Activated CD4-positive, alpha-beta T cell treated with anti-CD3 and anti-CD28 coated beads for 1 hour (primary cell): Measurements from ENCODE around the gene PRSS2.

ENCODE experiments used
- DNase-seq: peaks from one replicate; pipeline ENCODE4 v3.0.0-alpha.2; 2020

PRSS2 gene

DNA sequence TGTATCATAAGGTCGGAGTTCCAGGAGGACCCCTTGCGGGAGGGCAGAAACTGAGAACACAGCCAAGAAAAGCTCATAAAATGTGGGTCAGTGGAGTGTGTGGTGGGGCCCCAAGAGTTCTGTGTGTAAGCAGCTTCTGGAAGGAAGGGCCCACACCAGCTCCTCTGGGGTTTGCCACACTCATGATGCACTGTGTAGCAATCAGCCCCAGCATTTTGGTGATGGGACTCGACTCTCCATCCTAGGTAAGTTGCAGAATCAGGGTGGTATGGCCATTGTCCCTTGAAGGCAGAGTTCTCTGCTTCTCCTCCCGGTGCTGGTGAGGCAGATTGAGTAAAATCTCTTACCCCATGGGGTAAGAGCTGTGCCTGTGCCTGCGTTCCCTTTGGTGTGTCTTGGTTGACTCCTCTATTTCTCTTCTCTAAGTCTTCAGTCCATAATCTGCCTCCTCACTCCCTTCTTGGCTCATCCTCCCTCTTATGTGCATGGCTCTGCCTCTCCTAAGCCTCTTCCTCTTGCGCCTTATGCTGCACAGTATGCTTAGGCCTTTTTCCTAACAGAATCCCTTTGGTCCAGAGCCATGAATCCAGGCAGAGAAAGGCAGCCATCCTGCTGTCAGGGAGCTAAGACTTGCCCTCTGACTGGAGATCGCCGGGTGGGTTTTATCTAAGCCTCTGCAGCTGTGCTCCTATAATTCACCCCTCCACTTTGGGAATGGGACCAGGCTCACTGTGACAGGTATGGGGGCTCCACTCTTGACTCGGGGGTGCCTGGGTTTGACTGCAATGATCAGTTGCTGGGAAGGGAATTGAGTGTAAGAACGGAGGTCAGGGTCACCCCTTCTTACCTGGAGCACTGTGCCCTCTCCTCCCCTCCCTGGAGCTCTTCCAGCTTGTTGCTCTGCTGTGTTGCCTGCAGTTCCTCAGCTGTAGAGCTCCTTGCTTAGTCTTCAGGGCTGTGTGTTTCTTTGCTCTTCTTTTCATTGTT lies 17.8 kb downstream of the PRSS2 start:
- DNase-seq, result no peak

DNA sequence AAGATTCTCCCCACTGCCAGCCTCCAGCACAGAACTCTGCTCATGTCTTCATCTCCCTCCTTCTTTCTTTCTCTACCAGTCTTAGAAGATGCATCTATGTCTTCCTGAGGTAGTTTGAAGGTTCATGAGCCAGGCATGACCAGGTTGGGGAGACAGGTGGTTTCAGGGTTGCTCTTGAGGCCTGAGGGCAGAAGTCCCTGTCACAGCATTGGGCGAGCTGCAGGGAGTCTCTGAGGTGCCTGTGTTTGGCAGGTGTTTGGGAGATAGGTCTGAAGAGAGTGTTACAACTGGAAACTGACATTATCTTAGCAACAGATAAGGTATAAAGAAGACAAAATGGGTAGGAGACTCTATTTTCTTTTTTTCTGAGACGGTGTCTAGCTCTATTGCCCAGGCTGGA lies 18.7 kb downstream of the PRSS2 start:
- DNase-seq, result no peak

DNA sequence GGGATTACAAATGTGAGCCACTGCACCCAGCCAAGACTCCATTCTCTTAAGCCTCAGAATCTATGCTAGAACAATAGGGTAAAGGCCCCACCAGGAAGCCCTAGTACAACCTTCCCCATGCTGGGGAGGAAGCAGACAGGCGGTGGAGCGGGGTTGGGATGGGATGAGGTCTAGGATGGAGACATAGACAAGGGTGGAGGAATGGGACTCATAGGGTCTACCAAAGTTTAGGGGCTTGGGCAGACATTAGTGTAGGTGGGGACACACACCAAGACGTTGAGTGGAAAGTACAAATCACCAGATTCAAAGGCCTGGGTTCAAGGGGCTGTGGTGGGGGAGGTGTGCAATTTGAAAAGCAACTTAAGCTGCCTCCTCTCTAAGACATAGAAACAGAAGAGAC lies 19.3 kb downstream of the PRSS2 start:
- no peak for DNase-seq

GRCh38 chr7:142790555-142790954 lies 19.8 kb downstream of the PRSS2 start:
- DNase-seq, result no peak

GRCh38 chr7:142791502-142791901 lies 20.7 kb downstream of the PRSS2 start:
- no peak for DNase-seq

DNA sequence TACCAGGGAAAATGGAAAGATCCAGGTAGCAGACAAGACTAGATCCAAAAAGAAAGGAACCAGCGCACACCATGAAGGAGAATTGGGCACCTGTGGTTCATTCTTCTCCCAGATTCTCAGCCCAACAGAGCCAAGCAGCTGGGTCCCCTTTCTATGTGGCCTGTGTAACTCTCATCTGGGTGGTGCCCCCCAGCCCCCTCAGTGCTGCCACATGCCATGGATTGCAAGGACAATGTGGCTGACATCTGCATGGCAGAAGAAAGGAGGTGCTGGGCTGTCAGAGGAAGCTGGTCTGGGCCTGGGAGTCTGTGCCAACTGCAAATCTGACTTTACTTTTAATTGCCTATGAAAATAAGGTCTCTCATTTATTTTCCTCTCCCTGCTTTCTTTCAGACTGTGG lies 21.4 kb downstream of the PRSS2 start:
- no peak for DNase-seq

DNA sequence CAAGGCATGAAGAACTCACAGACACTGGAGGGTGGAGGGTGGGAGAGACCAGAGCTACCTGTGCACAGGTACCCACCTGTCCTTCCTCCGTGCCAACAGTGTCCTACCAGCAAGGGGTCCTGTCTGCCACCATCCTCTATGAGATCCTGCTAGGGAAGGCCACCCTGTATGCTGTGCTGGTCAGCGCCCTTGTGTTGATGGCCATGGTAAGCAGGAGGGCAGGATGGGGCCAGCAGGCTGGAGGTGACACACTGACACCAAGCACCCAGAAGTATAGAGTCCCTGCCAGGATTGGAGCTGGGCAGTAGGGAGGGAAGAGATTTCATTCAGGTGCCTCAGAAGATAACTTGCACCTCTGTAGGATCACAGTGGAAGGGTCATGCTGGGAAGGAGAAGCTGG lies 21.8 kb downstream of the PRSS2 start:
- no peak for DNase-seq

GRCh38 chr7:142793156-142793555 lies 22.4 kb downstream of the PRSS2 start:
- no peak for DNase-seq

DNA sequence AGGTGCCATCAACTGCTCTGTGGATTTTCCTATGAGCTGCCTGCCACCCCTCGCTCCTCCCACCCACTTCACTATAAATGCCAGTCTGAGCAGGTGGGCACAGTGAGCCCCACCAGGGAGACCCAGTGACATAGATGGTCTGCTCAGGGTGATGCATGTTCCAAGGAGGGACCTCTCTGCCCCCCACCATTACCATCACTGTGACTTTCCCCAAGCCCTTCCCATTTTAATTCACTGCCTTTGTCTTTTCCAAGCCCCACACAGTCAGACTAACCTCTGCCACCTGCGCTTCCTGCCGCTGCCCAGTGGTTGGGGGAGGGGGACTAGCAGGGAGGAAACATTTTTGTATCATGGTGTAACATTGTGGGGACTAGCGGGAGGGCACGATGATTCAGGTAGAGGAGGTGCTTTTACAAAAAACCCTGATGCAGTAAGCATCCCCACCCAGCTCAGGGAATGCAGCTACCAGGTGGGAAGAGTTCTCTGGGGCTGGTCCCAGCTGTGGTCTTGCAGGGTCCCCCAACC lies 24.6 kb downstream of the PRSS2 start:
- DNase-seq, result peak; percentile 57

- DNase-seq, result no peak
Observed at GRCh38 chr7:142796001-142796500, 25.3 kb downstream of the PRSS2 start.

DNA sequence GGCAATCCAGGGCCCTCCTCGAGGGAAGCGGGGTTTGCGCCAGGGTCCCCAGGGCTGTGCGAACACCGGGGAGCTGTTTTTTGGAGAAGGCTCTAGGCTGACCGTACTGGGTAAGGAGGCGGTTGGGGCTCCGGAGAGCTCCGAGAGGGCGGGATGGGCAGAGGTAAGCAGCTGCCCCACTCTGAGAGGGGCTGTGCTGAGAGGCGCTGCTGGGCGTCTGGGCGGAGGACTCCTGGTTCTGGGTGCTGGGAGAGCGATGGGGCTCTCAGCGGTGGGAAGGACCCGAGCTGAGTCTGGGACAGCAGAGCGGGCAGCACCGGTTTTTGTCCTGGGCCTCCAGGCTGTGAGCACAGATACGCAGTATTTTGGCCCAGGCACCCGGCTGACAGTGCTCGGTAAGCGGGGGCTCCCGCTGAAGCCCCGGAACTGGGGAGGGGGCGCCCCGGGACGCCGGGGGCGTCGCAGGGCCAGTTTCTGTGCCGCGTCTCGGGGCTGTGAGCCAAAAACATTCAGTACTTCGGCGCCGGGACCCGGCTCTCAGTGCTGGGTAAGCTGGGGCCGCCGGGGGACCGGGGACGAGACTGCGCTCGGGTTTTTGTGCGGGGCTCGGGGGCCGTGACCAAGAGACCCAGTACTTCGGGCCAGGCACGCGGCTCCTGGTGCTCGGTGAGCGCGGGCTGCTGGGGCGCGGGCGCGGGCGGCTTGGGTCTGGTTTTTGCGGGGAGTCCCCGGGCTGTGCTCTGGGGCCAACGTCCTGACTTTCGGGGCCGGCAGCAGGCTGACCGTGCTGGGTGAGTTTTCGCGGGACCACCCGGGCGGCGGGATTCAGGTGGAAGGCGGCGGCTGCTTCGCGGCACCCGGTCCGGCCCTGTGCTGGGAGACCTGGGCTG lies 26.0 kb downstream of the PRSS2 start:
- DNase-seq, result no peak

DNA sequence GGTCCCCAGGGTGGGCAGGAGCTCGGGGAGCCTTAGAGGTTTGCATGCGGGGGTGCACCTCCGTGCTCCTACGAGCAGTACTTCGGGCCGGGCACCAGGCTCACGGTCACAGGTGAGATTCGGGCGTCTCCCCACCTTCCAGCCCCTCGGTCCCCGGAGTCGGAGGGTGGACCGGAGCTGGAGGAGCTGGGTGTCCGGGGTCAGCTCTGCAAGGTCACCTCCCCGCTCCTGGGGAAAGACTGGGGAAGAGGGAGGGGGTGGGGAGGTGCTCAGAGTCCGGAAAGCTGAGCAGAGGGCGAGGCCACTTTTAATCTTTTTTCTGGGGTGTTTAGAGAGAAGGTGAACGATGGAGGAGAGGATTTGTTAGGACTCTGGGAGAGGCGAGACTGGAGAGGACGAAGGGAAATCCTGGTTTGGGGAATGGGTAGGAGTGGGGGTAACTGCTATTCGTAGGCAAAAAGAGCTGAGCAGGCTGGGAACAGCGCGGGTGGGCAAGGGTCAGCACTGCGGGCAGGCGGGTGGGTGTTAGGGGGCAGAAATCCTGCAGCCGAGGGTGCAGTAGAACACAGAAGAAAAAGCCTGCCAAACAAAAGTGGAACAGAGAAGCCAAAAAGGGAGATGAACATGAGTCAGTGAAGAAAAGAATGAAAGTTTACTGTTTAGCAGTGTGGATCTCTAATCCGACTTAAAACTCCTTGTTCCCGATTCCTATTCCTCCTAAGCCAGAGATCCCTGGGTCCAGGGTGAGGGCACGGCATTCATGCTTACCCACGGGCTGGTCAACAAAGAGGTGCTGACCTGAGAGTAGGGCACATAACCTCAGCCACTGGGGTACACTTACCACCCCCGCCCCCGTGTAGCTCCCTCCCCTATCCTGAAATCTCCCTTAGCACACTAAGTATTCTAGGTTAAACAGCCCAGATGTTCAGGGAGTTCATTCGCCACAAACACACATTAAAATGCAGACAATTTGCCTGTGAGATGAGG lies 26.9 kb downstream of the PRSS2 start:
- DNase-seq, result no peak

GRCh38 chr7:142798451-142799436 lies 28.0 kb downstream of the PRSS2 start:
- DNase-seq, result no peak

DNA sequence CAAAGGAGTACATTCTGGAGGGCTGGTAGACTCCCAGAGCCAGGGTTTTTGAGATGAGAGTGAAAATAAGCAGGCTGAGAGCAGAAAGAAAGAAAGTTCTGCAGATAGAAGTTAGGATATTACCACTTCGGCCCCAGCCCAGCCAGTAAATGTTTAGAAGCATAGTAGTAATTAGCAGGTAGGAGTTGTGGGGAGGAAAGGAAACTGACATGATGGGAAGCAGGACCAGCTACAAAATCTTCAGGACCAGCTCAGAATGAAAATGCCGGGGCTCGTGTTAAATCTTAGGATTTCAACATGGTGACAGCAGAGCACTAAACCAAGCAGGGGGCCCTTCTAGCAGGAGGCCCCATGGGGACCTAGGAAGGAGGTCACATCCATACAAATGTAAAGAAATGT lies 28.7 kb downstream of the PRSS2 start:
- DNase-seq, result no peak

GRCh38 chr7:142800088-142800487 lies 29.3 kb downstream of the PRSS2 start:
- DNase-seq, result no peak

DNA sequence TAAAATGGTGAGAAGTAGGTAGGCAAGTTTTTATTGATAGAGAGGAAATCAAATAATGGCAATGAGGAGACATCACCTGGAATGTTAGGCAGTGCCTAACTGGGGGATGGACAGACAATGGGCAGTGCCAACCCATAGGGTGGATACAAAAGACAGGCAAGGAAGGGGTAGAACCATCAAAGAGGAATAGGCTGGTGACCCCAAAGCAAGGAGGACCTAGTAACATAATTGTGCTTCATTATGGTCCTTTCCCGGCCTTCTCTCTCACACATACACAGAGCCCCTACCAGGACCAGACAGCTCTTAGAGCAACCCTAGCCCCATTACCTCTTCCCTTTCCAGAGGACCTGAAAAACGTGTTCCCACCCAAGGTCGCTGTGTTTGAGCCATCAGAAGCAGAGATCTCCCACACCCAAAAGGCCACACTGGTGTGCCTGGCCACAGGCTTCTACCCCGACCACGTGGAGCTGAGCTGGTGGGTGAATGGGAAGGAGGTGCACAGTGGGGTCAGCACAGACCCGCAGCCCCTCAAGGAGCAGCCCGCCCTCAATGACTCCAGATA lies 30.0 kb downstream of the PRSS2 start:
- no peak for DNase-seq

- DNase-seq, result no peak
Observed at GRCh38 chr7:142801601-142802295, 31.0 kb downstream of the PRSS2 start.

DNA sequence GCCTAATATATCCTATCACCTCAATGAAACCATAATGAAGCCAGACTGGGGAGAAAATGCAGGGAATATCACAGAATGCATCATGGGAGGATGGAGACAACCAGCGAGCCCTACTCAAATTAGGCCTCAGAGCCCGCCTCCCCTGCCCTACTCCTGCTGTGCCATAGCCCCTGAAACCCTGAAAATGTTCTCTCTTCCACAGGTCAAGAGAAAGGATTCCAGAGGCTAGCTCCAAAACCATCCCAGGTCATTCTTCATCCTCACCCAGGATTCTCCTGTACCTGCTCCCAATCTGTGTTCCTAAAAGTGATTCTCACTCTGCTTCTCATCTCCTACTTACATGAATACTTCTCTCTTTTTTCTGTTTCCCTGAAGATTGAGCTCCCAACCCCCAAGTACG lies 31.5 kb downstream of the PRSS2 start:
- DNase-seq, result no peak

DNA sequence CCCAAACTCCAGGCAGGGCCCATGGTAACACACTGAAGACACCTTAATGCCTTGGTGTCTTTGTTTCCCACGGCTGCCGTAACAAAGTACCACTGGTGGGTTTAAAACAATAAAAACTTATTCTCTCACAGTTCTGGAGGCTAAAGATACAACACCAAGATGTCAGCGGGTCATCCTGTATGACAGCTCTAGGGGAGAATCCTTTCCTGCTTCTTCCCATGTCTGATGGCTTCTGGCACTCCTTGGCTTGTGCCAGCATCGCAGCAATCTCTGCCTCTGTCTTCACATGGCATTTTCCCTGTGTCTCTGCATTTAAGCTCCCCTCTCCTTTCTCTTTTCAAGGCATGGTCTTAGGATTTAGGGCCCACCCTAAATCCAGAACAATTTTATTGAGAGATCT lies 33.1 kb downstream of the PRSS2 start:
- DNase-seq, result no peak

DNA sequence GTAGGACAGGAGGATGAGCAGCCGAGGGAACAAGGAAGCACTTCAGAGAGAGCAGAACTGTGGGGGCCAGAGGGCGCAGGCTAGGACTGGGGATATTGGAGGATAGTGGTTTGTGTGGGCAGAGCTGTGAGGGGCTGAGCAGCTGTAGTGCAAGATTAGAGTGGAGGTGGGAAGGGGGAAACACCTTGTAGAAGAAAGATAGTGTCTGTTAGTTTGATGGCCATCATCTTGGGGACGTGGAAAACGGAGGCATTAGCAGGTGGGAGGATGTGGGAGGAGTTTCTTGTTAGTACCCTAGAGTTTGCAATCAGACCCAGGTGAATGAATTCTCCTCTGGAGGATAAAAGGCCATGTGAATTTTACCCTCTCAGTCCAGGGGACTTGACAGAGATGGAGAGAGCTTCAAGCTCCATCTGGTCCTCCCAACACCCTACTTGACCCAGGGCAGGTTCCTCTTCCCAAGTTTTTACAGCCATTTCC lies 34.0 kb downstream of the PRSS2 start:
- no peak for DNase-seq
